Measurements from ENCODE around the gene NCF1.
"Not testable (repeated sequence)": the region's sequence is repeated elsewhere in the genome, so short reads cannot be mapped to it uniquely, and the experiment has no call there.

DNA sequence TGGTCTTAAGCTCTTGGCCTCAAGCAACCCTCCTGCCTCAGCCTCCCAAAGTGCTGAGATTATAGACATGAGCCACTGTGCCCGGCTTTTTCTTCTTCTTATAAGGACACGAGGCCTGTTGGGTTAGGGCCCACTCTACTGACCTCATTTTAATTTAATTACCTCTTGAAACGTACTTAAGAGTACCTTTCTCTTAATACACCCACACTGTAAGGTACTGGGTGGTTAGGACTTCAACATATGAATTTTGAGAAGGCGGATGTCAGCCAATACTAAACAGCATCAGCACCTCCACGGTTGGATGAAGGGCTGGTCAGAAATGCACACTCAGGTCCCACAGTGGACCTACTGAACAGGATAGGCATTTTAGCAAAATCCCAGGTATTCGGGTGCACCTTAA lies 7.9 kb downstream of the NCF1 start:
- not testable (repeated sequence) for TF ChIP-seq POLR2A (IDR thresholded peaks at IDR 0.05)
- TF ChIP-seq, protein P1, sequence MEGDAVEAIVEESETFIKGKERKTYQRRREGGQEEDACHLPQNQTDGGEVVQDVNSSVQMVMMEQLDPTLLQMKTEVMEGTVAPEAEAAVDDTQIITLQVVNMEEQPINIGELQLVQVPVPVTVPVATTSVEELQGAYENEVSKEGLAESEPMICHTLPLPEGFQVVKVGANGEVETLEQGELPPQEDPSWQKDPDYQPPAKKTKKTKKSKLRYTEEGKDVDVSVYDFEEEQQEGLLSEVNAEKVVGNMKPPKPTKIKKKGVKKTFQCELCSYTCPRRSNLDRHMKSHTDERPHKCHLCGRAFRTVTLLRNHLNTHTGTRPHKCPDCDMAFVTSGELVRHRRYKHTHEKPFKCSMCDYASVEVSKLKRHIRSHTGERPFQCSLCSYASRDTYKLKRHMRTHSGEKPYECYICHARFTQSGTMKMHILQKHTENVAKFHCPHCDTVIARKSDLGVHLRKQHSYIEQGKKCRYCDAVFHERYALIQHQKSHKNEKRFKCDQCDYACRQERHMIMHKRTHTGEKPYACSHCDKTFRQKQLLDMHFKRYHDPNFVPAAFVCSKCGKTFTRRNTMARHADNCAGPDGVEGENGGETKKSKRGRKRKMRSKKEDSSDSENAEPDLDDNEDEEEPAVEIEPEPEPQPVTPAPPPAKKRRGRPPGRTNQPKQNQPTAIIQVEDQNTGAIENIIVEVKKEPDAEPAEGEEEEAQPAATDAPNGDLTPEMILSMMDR (IDR thresholded peaks at IDR 0.05): not testable (repeated sequence)
